HPDE6-E6E7 (cell line): ENCODE results near the gene KCNK6.
A peak's percentile ranks its signal among the peaks of the same experiment; 100 is the strongest.
"Not testable (repeated sequence)": the region's sequence is repeated elsewhere in the genome, so short reads cannot be mapped to it uniquely, and the experiment has no call there.

ENCODE experiments used
- DNase-seq: peaks from one replicate; pipeline ENCODE4 v3.0.0; 2011; ENCODE audit warnings: missing footprints; ENCODE audit errors: extremely low spot score

Gene KCNK6

GRCh38 chr19:38323291-38323690, 3.6 kb downstream of the KCNK6 start:
- no peak for DNase-seq

GRCh38 chr19:38324431-38324830, 4.8 kb downstream of the KCNK6 start:
- no peak for DNase-seq

- DNase-seq, result no peak
These were observed 6.9 kb downstream of the KCNK6 start for GRCh38 chr19:38326591-38326990.

- DNase-seq, result no peak
These were observed 10.0 kb downstream of the KCNK6 start for GRCh38 chr19:38329651-38330050.

GRCh38 chr19:38331728-38332127, 12.1 kb downstream of the KCNK6 start:
- DNase-seq, result no peak

- no peak for DNase-seq
These were observed 13.6 kb downstream of the KCNK6 start for GRCh38 chr19:38333245-38333644.

- DNase-seq, result peak; percentile 97
These were observed 16.4 kb downstream of the KCNK6 start for GRCh38 chr19:38335949-38336637.

- DNase-seq, result peak; percentile 89
These were observed 17.2 kb downstream of the KCNK6 start for GRCh38 chr19:38336638-38337359.

- no peak for DNase-seq
These were observed 17.7 kb downstream of the KCNK6 start for GRCh38 chr19:38337360-38337653.

- DNase-seq, result not testable (repeated sequence)
These were observed 19.4 kb downstream of the KCNK6 start for GRCh38 chr19:38339011-38339410.

GRCh38 chr19:38340927-38341326, 21.3 kb downstream of the KCNK6 start:
- DNase-seq, result no peak

GRCh38 chr19:38346837-38347236, 27.2 kb downstream of the KCNK6 start:
- DNase-seq, result no peak

- DNase-seq, result no peak
These were observed 31.2 kb downstream of the KCNK6 start for GRCh38 chr19:38350883-38351282.

- DNase-seq, result no peak
These were observed 32.3 kb downstream of the KCNK6 start for GRCh38 chr19:38351865-38352395.

GRCh38 chr19:38352611-38353010, 33.0 kb downstream of the KCNK6 start:
- DNase-seq, result no peak

GRCh38 chr19:38355728-38356725, 36.4 kb downstream of the KCNK6 start:
- DNase-seq, result no peak

- no peak for DNase-seq
These were observed 38.4 kb downstream of the KCNK6 start for GRCh38 chr19:38358071-38358470.

GRCh38 chr19:38359242-38360021, 39.8 kb downstream of the KCNK6 start:
- no peak for DNase-seq

- no peak for DNase-seq
These were observed 40.7 kb downstream of the KCNK6 start for GRCh38 chr19:38360351-38360750.

GRCh38 chr19:38360839-38361631, 41.4 kb downstream of the KCNK6 start:
- DNase-seq, result no peak
